CD4-positive, alpha-beta T cell (primary cell): ENCODE results near the gene SYTL5. TPM values are rescaled to one million over a fixed set of nuclear protein-coding genes. Genes with fewer than 3 reads are reported as not detected.

Experiments
- ATAC-seq: fragments of 200-7000 bp; cut with Tn5 transposase; one replicate; pipeline ENCODE4 v1.10.0; 2022; ENCODE audit warnings: mild to moderate bottlenecking; ENCODE audit not compliant: poor library complexity
- CTCF ChIA-PET: fragments of 350-600 bp; sonication (Branson Sonifier 250); formaldehyde crosslinking; loops from one replicate; lab custom pipeline; 2021; ENCODE audit warnings: antibody characterized with exemption, inconsistent platforms; lab: Charles Lee
- POLR2A ChIA-PET: fragments of 350-600 bp; sonication (Branson Sonifier 250); formaldehyde crosslinking; loops from one replicate; lab custom pipeline; 2021; ENCODE audit warnings: antibody characterized with exemption, inconsistent platforms; lab: Charles Lee
- DNase-seq, 14 experiments: peaks; one replicate each; pipeline ENCODE4 v3.0.0-alpha.2; 2013 to 2020; ENCODE audit warnings: mixed read lengths in 2 of 14
- H3K27ac ChIP-seq, 2 donors: one replicate each; pipeline versions ENCODE4 v1.5.1 to v1.7.0; 2013; ENCODE audit warnings: low read length in 2 of 2, low read depth in 1 of 2, mild to moderate bottlenecking in 1 of 2
- H3K27me3 ChIP-seq, 2 experiments: 1 replicate in 1 of 2; 2 replicates in 1 of 2; pipeline versions ENCODE4 v1.6.1 to v1.7.0; 2013; ENCODE audit warnings: low read length in 2 of 2, control low read depth in 1 of 2, mild to moderate bottlenecking in 1 of 2, moderate library complexity in 1 of 2; ENCODE audit not compliant: insufficient read depth in 2 of 2, control insufficient read depth in 1 of 2
- H3K36me3 ChIP-seq: one replicate; pipeline ENCODE4 v1.6.1; 2013; ENCODE audit warnings: low read length, control low read depth; ENCODE audit not compliant: insufficient read depth
- H3K4me1 ChIP-seq: one replicate; pipeline ENCODE4 v1.6.1; 2013; ENCODE audit warnings: low read length, control low read depth; ENCODE audit not compliant: insufficient read depth
- H3K4me3 ChIP-seq: one replicate; pipeline ENCODE4 v1.5.1; 2013; ENCODE audit warnings: mild to moderate bottlenecking, low read length, moderate library complexity
- H3K9me3 ChIP-seq, 2 experiments: 1 replicate in 1 of 2; 2 replicates in 1 of 2; pipeline versions ENCODE4 v1.6.1 to v1.7.0; 2013; ENCODE audit warnings: low read length in 2 of 2, mild to moderate bottlenecking in 2 of 2, control low read depth in 1 of 2, moderate library complexity in 1 of 2; ENCODE audit not compliant: control insufficient read depth in 1 of 2, insufficient read depth in 1 of 2
- H3K27ac Mint-ChIP-seq: one replicate; pipeline ENCODE4 v1.8.0; 2020; ENCODE audit warnings: mixed read lengths
- H3K27me3 Mint-ChIP-seq: one replicate; pipeline ENCODE4 v1.8.0; 2021; ENCODE audit warnings: mixed read lengths
- H3K36me3 Mint-ChIP-seq: one replicate; pipeline ENCODE4 v1.8.0; 2021; ENCODE audit warnings: low read depth, mixed read lengths
- H3K4me1 Mint-ChIP-seq: one replicate; pipeline ENCODE4 v1.8.0; 2021; ENCODE audit warnings: low read depth, mixed read lengths
- H3K4me3 Mint-ChIP-seq: one replicate; pipeline ENCODE4 v1.8.0; 2020; ENCODE audit warnings: mild to moderate bottlenecking, mixed read lengths
- H3K9me3 Mint-ChIP-seq: one replicate; pipeline ENCODE4 v1.8.0; 2020; ENCODE audit warnings: mixed read lengths
- CTCF ChIP-seq: fragments of 200-600 bp; IDR thresholded peaks from one replicate; pipeline ENCODE4 v1.8.0; 2022; ENCODE audit warnings: antibody characterized with exemption, mild to moderate bottlenecking
- intact Hi-C, 2 experiments: fragments of 100-400 bp; cut with DNase I in 1 of 2; cut with micrococcal nuclease in 1 of 2; formaldehyde crosslinking; loops; one replicate each; pipeline versions ENCODE4 v1.15.1 to v1.9.0; 2023 to 2025; cut with DNase I, micrococcal nuclease
- polyA plus RNA-seq, 2 donors: library from polyadenylated mRNA; unstranded; fragments of 120-200 nt; gene quantifications; one replicate each; pipeline ENCODE4 v1.2.1, GENCODE V29; 2013
- total RNA-seq, 174 experiments: library from RNA in 2 of 174; stranded (reverse) in 2 of 174; gene quantifications; one replicate each; pipeline ENCODE4 v1.2.3 and lab custom pipeline; 2021 to 2026

Gene SYTL5
- not detected for total RNA-seq
- not detected for polyA plus RNA-seq (2013, experiment 1 of 2)
- polyA plus RNA-seq (2013, experiment 2 of 2) = 0.03 TPM
- 0 to 0.43 (median 0) reads per million in 172 experiments for total RNA-seq (lab: John Stamatoyannopoulos, UW)

DNA sequence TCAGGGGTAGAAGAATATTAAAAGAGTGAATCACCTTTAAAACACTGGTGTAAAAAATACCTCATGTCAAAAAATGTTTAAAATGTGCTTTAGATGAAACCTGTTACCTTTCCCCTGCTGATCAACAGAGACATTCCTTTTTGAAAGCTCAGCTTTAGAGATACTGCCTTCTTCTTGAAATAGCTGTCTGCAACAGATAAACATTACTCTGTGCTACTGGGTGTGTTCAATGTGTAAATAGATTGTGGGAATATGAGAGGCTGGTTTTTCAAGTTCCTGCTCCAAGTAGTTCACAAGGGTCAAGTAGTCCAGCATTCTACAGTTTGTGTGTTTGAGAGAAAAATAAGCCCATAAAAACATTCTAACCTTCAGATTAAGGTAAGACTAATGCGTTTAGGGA lies at the start of gene SYTL5:
TSS of gene SYTL5 (plus strand) at position 263 of the 400 bp plus-strand sequence. CDS start 27,337 bp downstream, outside the sequence.
- H3K9me3 ChIP-seq = no peaks in the 10 kb centered on the region
- no peaks in the 10 kb centered on the region for H3K36me3 ChIP-seq
- no peak for TF ChIP-seq CTCF
- no peak for ATAC-seq
- ChIA-PET CTCF (no interaction called here), POLR2A (no interaction called here)
- Mint-ChIP-seq H3K9me3 (peaks cover 3% of the 10 kb centered on the region), H3K27me3 (peaks cover 4% of the 10 kb centered on the region), H3K4me1 (no peaks in the 10 kb centered on the region), H3K4me3 (no peak within 1 kb of the TSS), H3K36me3 (no peaks in the 10 kb centered on the region), H3K27ac (no peak within 1 kb of the TSS)
- intact Hi-C loops = no loop called here
- H3K27ac ChIP-seq = no peak within 1 kb of the TSS
- H3K4me1 ChIP-seq = no peaks in the 10 kb centered on the region
- DNase-seq = no peak
- peaks cover 0 to 5% of the 10 kb centered on the region in 2 experiments for H3K27me3 ChIP-seq
- no peak within 1 kb of the TSS for H3K4me3 ChIP-seq

DNA sequence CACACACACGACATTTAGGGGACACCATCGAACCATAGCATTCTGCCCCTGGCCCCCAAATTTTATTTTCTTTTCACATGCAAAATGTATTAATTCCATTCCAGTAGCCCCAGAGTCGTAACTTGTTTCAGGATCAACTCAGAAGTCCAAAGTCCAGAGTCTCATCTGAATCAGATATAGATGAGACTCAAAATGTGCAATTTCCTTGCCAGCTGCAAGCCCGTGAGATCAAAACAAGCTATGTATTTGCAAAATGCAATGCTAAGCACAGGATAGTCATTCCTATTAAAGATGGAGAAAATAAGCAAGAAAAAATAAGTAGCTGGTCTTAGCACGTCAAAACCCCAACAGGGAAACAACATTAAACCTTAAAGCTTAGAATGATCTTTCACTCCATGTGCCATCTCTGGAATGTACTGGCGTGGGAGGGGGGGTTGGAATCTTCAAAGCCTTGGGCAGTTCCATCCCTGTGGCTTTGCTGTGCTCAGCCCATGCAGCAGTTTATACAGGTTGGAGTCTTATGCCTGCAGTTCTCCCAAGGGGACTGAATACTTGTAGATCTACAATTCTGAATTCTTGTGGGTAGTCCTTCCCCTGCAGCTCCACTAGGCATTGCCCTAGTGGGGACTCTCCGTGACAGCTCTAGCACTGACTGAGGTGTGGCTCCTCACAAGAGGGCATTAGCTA lies 47.7 kb upstream of the SYTL5 start:
- no peak for TF ChIP-seq CTCF
- Mint-ChIP-seq H3K4me3 (no peak overlapping the region), H3K27ac (no peak overlapping the region), H3K36me3 (no peaks in the 10 kb centered on the region), H3K4me1 (no peaks in the 10 kb centered on the region), H3K9me3 (no peaks in the 10 kb centered on the region), H3K27me3 (no peaks in the 10 kb centered on the region)
- Histone ChIP-seq H3K36me3 (no peaks in the 10 kb centered on the region), H3K4me3 (no peak overlapping the region), H3K4me1 (no peaks in the 10 kb centered on the region), H3K27ac (no peak overlapping the region), H3K27me3 (no peaks in the 10 kb centered on the region), H3K9me3 (peaks cover 0 to 3% of the 10 kb centered on the region in 2 experiments)
- ChIA-PET CTCF (no interaction called here), POLR2A (no interaction called here)
- DNase-seq (no peak), ATAC-seq (no peak)
- intact Hi-C loops = no loop called here

DNA sequence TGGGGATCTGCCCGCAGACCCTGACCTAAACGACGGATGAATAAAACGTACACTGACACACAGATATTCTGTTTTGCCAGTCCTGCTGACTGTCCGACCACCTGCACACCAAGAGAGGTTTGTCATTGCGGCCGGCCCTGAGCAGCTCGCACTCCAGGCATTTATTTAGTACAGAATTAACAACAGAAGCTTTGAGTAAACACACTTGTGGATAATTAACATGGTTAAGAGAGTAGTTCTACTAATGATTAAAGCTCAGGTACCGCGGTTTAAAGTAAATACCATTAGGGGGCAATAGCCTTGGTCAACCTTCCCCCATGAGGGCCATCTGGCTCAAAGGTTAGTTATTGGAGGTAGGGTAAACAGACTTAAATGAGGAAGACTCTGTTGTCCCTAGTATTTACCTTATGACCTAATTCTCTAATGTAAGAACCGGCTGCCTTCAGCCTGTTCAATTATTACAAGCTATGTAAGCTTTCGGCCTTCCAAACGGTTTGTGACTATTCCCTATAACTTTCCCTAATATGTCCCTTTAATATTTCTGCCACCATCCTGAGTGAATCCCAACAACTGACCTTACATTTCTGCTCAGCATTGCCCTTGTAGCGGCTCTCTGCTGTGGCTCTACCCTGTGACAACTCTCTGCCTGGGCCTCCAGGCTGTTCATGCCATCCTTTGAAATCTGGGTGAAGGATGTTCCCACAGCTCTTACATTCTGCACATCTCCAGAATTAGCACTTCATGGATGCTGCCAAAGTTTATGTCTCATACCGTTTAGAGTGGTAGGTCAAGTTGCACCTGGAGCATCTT lies 46.9 kb upstream of the SYTL5 start:
- no peaks in the 10 kb centered on the region for H3K27me3 Mint-ChIP-seq
- no peak for TF ChIP-seq CTCF
- no peak overlapping the region for H3K4me3 Mint-ChIP-seq
- ATAC-seq = no peak
- H3K27ac Mint-ChIP-seq = no peak overlapping the region
- Histone ChIP-seq H3K27ac (no peak overlapping the region), H3K27me3 (no peaks in the 10 kb centered on the region), H3K9me3 (peaks cover 0 to 3% of the 10 kb centered on the region in 2 experiments), H3K36me3 (no peaks in the 10 kb centered on the region), H3K4me3 (no peak overlapping the region), H3K4me1 (no peaks in the 10 kb centered on the region)
- no peak for DNase-seq
- POLR2A ChIA-PET = no interaction called here
- H3K9me3 Mint-ChIP-seq = no peaks in the 10 kb centered on the region
- H3K4me1 Mint-ChIP-seq = no peaks in the 10 kb centered on the region
- CTCF ChIA-PET = no interaction called here
- intact Hi-C loops = no loop called here
- H3K36me3 Mint-ChIP-seq = no peaks in the 10 kb centered on the region
